GM18909 (cell line): ENCODE measurements around the gene KLF12.

Source experiments
- ATAC-seq: cut with Tn5 transposase; IDR thresholded peaks from one replicate; pipeline ENCODE4 v1.9.1; 2021; ENCODE audit warnings: mild to moderate bottlenecking; ENCODE audit not compliant: unreplicated experiment, poor library complexity

Gene KLF12

GRCh38 chr13:74104661-74105275 lies 29.4 kb downstream of the KLF12 start:
- no peak for ATAC-seq

- ATAC-seq = no peak
Observed at GRCh38 chr13:74103970-74104555, 30.1 kb downstream of the KLF12 start.

- no peak for ATAC-seq
Observed at GRCh38 chr13:74103196-74103595, 31.0 kb downstream of the KLF12 start.

GRCh38 chr13:74102691-74103090 lies 31.5 kb downstream of the KLF12 start:
- ATAC-seq = no peak

GRCh38 chr13:74101436-74101835 lies 32.8 kb downstream of the KLF12 start:
- ATAC-seq = no peak

- ATAC-seq = no peak
Observed at GRCh38 chr13:74098077-74098476, 36.1 kb downstream of the KLF12 start.

- ATAC-seq = no peak
Observed at GRCh38 chr13:74097116-74097515, 37.1 kb downstream of the KLF12 start.

- ATAC-seq = no peak
Observed at GRCh38 chr13:74093691-74094090, 40.5 kb downstream of the KLF12 start.

- ATAC-seq = no peak
Observed at GRCh38 chr13:74092711-74093110, 41.5 kb downstream of the KLF12 start.

GRCh38 chr13:74090869-74091605 lies 43.2 kb downstream of the KLF12 start:
- peak; percentile 61 for ATAC-seq

- ATAC-seq = no peak
Observed at GRCh38 chr13:74090397-74090796, 43.8 kb downstream of the KLF12 start.

- ATAC-seq = no peak
Observed at GRCh38 chr13:74087357-74087756, 46.8 kb downstream of the KLF12 start.
